HepG2 (cell line): ENCODE measurements around the gene EEF2. TPM values are rescaled to one million over a fixed set of nuclear protein-coding genes. Genes with fewer than 3 reads are reported as not detected.

Experiments used
- ATAD3A ChIP-seq: sonication (generic); formaldehyde crosslinking; IDR thresholded peaks from 2 replicates; pipeline ENCODE4 v1.4.0; 2020; ENCODE audit warnings: missing genetic modification reagents
- CBX1 ChIP-seq: IDR thresholded peaks from one replicate; pipeline ENCODE4 v1.6.1; 2016; ENCODE audit warnings: antibody characterized with exemption, low read depth
- ELF4 ChIP-seq: sonication (generic); formaldehyde crosslinking; IDR thresholded peaks from 2 replicates; pipeline ENCODE4 v1.5.0; 2020; ENCODE audit warnings: missing genetic modification reagents, mild to moderate bottlenecking, moderate library complexity, borderline replicate concordance
- GABPA ChIP-seq, 2 experiments: IDR thresholded peaks; 2 replicates each; pipeline ENCODE4 v1.6.1; 2011 to 2016; ENCODE audit warnings: low read depth in 2 of 2, low read length in 1 of 2, missing biosample characterization in 1 of 2, missing genetic modification characterization in 1 of 2
- GTF2F1 ChIP-seq: fragments of 150-350 bp; IDR thresholded peaks from 2 replicates; pipeline ENCODE4 v1.6.1; 2014; ENCODE audit warnings: low read length
- IRF2 ChIP-seq: IDR thresholded peaks from 2 replicates; pipeline ENCODE4 v1.6.1; 2018; ENCODE audit warnings: missing genetic modification reagents, missing compliant biosample characterization
- MAFK ChIP-seq, 2 experiments: IDR thresholded peaks in 1 of 2; conservative IDR thresholded peaks in 1 of 2; 2 replicates each; pipeline ENCODE4 v1.6.1; 2011; ENCODE audit warnings: improper control_type of control experiment in 2 of 2, low read length in 2 of 2
- NFKB2 ChIP-seq: sonication (generic); formaldehyde crosslinking; IDR thresholded peaks from 2 replicates; pipeline ENCODE4 v1.4.0; 2020; ENCODE audit warnings: missing genetic modification reagents, borderline replicate concordance
- NR2F2 ChIP-seq: IDR thresholded peaks from 2 replicates; pipeline ENCODE4 v1.6.1; 2012; ENCODE audit warnings: low read depth, inconsistent platforms, borderline replicate concordance
- PPARG ChIP-seq: conservative IDR thresholded peaks from 2 replicates; pipeline ENCODE4 v1.6.1; 2016; ENCODE audit warnings: missing biosample characterization, missing genetic modification reagents
- RBAK ChIP-seq: sonication (generic); formaldehyde crosslinking; IDR thresholded peaks from 2 replicates; pipeline ENCODE4 v1.5.1; 2020; ENCODE audit warnings: mild to moderate bottlenecking, missing genetic modification reagents
- SPEN ChIP-seq: sonication (generic); formaldehyde crosslinking; IDR thresholded peaks from 2 replicates; pipeline ENCODE4 v1.5.1; 2020; ENCODE audit warnings: low read depth, mild to moderate bottlenecking, missing genetic modification reagents
- WIZ ChIP-seq: sonication (generic); formaldehyde crosslinking; IDR thresholded peaks from 2 replicates; pipeline ENCODE4 v1.5.1; 2020; ENCODE audit warnings: mild to moderate bottlenecking, missing genetic modification reagents
- ZFX ChIP-seq: sonication (generic); formaldehyde crosslinking; IDR thresholded peaks from 2 replicates; pipeline ENCODE4 v1.4.0; 2020; ENCODE audit warnings: mild to moderate bottlenecking, low read depth, missing genetic modification reagents, moderate library complexity
- ZNF12 ChIP-seq: sonication (generic); formaldehyde crosslinking; IDR thresholded peaks from 2 replicates; pipeline ENCODE4 v1.5.0; 2020; ENCODE audit warnings: missing genetic modification reagents
- ZNF543 ChIP-seq: sonication (generic); formaldehyde crosslinking; IDR thresholded peaks from 2 replicates; pipeline ENCODE4 v1.4.0; 2020; ENCODE audit warnings: mild to moderate bottlenecking, missing genetic modification reagents
- ZNF550 ChIP-seq: sonication (generic); formaldehyde crosslinking; IDR thresholded peaks from 2 replicates; pipeline ENCODE4 v1.4.0; 2020; ENCODE audit warnings: mild to moderate bottlenecking, missing genetic modification reagents, borderline replicate concordance
- ZNF562 ChIP-seq: sonication (generic); formaldehyde crosslinking; IDR thresholded peaks from 2 replicates; pipeline ENCODE4 v1.8.0; 2022; ENCODE audit warnings: missing genetic modification reagents, borderline replicate concordance
- ZNF577 ChIP-seq: sonication (generic); formaldehyde crosslinking; IDR thresholded peaks from 2 replicates; pipeline ENCODE4 v1.4.0; 2020; ENCODE audit warnings: mild to moderate bottlenecking, low read depth, missing genetic modification reagents, borderline replicate concordance
- ZNF737 ChIP-seq: sonication (generic); formaldehyde crosslinking; IDR thresholded peaks from 2 replicates; pipeline ENCODE4 v1.5.0; 2020; ENCODE audit warnings: missing genetic modification reagents, mild to moderate bottlenecking, borderline replicate concordance
- ZNF766 ChIP-seq: sonication (generic); formaldehyde crosslinking; IDR thresholded peaks from 2 replicates; pipeline ENCODE4 v1.5.0; 2020; ENCODE audit warnings: missing genetic modification reagents, borderline replicate concordance
- ZNF776 ChIP-seq: sonication (generic); formaldehyde crosslinking; IDR thresholded peaks from 2 replicates; pipeline ENCODE4 v1.4.0; 2020; ENCODE audit warnings: mild to moderate bottlenecking, missing genetic modification reagents
- polyA plus RNA-seq, 8 experiments: library from polyadenylated mRNA; depleted of rRNA in 3 of 8; stranded (reverse) in 7 of 8; unstranded in 1 of 8; fragments of >200 nt; fragmentation: Illumina TruSeq in 4 of 8; extraction: Trizol in 4 of 8; gene quantifications; 2 replicates each; pipeline versions ENCODE4 v1.2.1 to v1.2.3, GENCODE V29; 2011 to 2016; ENCODE audit warnings: low read depth in 4 of 8, missing spikeins in 1 of 8, mixed read lengths in 1 of 8; ENCODE audit not compliant: insufficient read depth in 1 of 8
- total RNA-seq, 5 experiments: library from RNA; depleted of rRNA; stranded (reverse); fragments of >200 nt; fragmentation: Illumina TruSeq; extraction: Trizol; gene quantifications; 2 replicates each; pipeline ENCODE4 v1.2.3, GENCODE V29; 2016; ENCODE audit warnings: low read depth in 1 of 5
- TF ChIP-seq, protein P1 (sequence below): sonication (generic); formaldehyde crosslinking; IDR thresholded peaks from 2 replicates; pipeline ENCODE4 v1.5.0; 2020; ENCODE audit warnings: mild to moderate bottlenecking, missing genetic modification reagents
- TF ChIP-seq, protein P2 (sequence below): IDR thresholded peaks from 2 replicates; pipeline ENCODE4 v1.6.1; 2016; ENCODE audit warnings: mild to moderate bottlenecking, missing biosample characterization, missing genetic modification reagents
- TF ChIP-seq, protein P3 (sequence below): sonication (generic); formaldehyde crosslinking; IDR thresholded peaks from 2 replicates; pipeline ENCODE4 v1.5.1; 2020; ENCODE audit warnings: missing genetic modification reagents, mild to moderate bottlenecking, borderline replicate concordance
- TF ChIP-seq, protein P4 (sequence below): sonication (generic); formaldehyde crosslinking; IDR thresholded peaks from 2 replicates; pipeline ENCODE4 v1.4.0; 2020; ENCODE audit warnings: missing genetic modification reagents

Gene EEF2
- total and polyA plus RNA-seq, 2 of the 13 experiments (the other 11 are each of a cell fraction or from before 2014, with no cell fraction given): 1,441 to 1,777 TPM

DNA sequence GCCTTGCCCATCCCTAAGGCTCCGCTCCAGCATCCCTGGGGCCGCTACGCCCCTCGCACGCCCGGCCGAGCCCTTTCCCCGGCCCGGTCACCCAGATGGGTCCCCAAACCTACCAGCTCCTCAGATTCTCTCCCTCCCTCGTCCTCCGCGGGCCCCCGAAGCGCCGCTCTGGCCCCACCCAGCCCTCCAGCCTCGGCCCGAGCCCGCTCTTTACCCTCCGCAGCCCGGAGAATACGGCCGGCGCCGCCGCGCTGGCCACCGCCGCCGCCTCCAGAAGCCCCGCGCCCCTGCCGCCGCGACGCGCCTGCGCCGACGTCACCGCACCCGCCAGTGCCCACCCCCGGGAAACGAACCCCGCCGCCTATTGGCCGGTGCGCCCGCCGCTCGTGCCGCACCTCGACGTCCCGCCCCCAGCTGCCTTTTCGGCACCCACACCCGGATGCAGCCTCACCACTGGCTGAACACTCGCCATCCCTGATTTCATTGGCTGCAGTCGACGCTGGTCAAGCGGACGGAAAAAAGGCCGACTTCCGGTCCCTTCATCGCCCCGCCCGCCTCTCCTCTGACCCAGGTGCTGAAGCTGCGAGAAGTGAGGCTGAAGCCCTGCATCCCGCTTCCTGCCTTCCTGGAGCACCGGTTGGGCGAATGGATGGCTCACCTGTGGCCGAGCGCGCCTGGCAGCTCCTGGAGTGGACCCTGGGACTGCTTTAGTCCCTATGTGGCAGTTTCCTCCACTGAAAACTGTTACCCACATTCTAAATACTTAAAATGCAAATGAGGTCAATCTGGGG lies 14.3 kb downstream of the EEF2 start, which contains the start of gene DAPK3 (continued):
- TF ChIP-seq WIZ: no peak
- TF ChIP-seq, protein P1, sequence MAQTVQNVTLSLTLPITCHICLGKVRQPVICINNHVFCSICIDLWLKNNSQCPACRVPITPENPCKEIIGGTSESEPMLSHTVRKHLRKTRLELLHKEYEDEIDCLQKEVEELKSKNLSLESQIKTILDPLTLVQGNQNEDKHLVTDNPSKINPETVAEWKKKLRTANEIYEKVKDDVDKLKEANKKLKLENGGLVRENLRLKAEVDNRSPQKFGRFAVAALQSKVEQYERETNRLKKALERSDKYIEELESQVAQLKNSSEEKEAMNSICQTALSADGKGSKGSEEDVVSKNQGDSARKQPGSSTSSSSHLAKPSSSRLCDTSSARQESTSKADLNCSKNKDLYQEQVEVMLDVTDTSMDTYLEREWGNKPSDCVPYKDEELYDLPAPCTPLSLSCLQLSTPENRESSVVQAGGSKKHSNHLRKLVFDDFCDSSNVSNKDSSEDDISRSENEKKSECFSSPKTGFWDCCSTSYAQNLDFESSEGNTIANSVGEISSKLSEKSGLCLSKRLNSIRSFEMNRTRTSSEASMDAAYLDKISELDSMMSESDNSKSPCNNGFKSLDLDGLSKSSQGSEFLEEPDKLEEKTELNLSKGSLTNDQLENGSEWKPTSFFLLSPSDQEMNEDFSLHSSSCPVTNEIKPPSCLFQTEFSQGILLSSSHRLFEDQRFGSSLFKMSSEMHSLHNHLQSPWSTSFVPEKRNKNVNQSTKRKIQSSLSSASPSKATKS (CRISPR knock-in tag): no peak
- TF ChIP-seq RBAK (CRISPR knock-in tag): no peak
- TF ChIP-seq, protein P2, sequence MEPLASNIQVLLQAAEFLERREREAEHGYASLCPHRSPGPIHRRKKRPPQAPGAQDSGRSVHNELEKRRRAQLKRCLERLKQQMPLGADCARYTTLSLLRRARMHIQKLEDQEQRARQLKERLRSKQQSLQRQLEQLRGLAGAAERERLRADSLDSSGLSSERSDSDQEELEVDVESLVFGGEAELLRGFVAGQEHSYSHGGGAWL (CRISPR knock-in tag): peak; percentile 28; the same call in 1 of the 2 replicates
- peak; percentile 88 for TF ChIP-seq SPEN (CRISPR knock-in tag)
- TF ChIP-seq ZNF12 (CRISPR knock-in tag): 0 out of 2 replicates have a peak, but pooled peaks have one; percentile 32
- no peak for TF ChIP-seq ZNF766 (CRISPR knock-in tag)
- TF ChIP-seq ZNF543 (CRISPR knock-in tag): peak; percentile 53; the same call in 1 of the 2 replicates
- no peak for TF ChIP-seq CBX1
- peak; percentile 91 for TF ChIP-seq GABPA (IDR thresholded peaks at IDR 0.05; ENCODE audit: low read depth, low read length)
- peak; percentile 95 for TF ChIP-seq GABPA (CRISPR knock-in tag; IDR thresholded peaks at IDR 0.05; ENCODE audit: low read depth)
- no peak for TF ChIP-seq PPARG
- TF ChIP-seq, protein P3, sequence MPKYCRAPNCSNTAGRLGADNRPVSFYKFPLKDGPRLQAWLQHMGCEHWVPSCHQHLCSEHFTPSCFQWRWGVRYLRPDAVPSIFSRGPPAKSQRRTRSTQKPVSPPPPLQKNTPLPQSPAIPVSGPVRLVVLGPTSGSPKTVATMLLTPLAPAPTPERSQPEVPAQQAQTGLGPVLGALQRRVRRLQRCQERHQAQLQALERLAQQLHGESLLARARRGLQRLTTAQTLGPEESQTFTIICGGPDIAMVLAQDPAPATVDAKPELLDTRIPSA (CRISPR knock-in tag): no peak
- peak; percentile 70 for TF ChIP-seq ZFX (CRISPR knock-in tag)
- TF ChIP-seq ATAD3A: no peak
- peak; percentile 13 to 52 for TF ChIP-seq MAFK (conservative IDR thresholded peaks at IDR 0.05 in 1 of 2, IDR thresholded peaks at IDR 0.05 in 1 of 2; ENCODE audit: low read length in 2 of 2)
- 0 out of 2 replicates have a peak, but pooled peaks have one; percentile 46 for TF ChIP-seq ELF4 (CRISPR knock-in tag)
- TF ChIP-seq NR2F2: no peak
- no peak for TF ChIP-seq NFKB2 (CRISPR knock-in tag)
- TF ChIP-seq ZNF737 (CRISPR knock-in tag): no peak
- no peak for TF ChIP-seq ZNF550 (CRISPR knock-in tag)
- TF ChIP-seq, protein P4, sequence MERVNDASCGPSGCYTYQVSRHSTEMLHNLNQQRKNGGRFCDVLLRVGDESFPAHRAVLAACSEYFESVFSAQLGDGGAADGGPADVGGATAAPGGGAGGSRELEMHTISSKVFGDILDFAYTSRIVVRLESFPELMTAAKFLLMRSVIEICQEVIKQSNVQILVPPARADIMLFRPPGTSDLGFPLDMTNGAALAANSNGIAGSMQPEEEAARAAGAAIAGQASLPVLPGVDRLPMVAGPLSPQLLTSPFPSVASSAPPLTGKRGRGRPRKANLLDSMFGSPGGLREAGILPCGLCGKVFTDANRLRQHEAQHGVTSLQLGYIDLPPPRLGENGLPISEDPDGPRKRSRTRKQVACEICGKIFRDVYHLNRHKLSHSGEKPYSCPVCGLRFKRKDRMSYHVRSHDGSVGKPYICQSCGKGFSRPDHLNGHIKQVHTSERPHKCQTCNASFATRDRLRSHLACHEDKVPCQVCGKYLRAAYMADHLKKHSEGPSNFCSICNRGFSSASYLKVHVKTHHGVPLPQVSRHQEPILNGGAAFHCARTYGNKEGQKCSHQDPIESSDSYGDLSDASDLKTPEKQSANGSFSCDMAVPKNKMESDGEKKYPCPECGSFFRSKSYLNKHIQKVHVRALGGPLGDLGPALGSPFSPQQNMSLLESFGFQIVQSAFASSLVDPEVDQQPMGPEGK (CRISPR knock-in tag): peak; percentile 26; the same call in 1 of the 2 replicates
- TF ChIP-seq ZNF577 (CRISPR knock-in tag): no peak
- no peak for TF ChIP-seq ZNF776 (CRISPR knock-in tag)
- TF ChIP-seq GTF2F1: no peak
- TF ChIP-seq ZNF562 (CRISPR knock-in tag): no peak
- peak; percentile 55; the same call in 1 of the 2 replicates for TF ChIP-seq IRF2 (CRISPR knock-in tag)
